Neural cell (in vitro differentiated cells): ENCODE results near the gene NXPE1. TPM values are rescaled to one million over a fixed set of nuclear protein-coding genes. Genes with fewer than 3 reads are reported as not detected.

Experiments used
- H2AFZ ChIP-seq: fragments of 200-600, 300-800 bp; sonication (generic), shearing (Covaris generic); 2 replicates; pipeline ENCODE4 v1.6.0; 2014; ENCODE audit warnings: low read depth, mild to moderate bottlenecking, antibody characterized with exemption, low read length, moderate library complexity
- H3F3A ChIP-seq: fragments of 200-600 bp; shearing (Covaris generic); 2 replicates; pipeline ENCODE4 v1.6.1; 2016; ENCODE audit warnings: mild to moderate bottlenecking, moderate library complexity, mixed read lengths, antibody characterized with exemption, low read length; ENCODE audit not compliant: insufficient read depth, poor library complexity, severe bottlenecking
- H3K27ac ChIP-seq: fragments of 200-600, 300-800 bp; sonication (generic), shearing (Covaris generic); 2 replicates; pipeline ENCODE4 v1.5.1; 2014; ENCODE audit warnings: mild to moderate bottlenecking, low read length, moderate library complexity
- H3K27me3 ChIP-seq: fragments of 300-800, 200-600 bp; sonication (generic), shearing (Covaris generic); 2 replicates; pipeline ENCODE4 v1.6.0; 2014; ENCODE audit warnings: mild to moderate bottlenecking, low read depth, low read length, moderate library complexity; ENCODE audit not compliant: insufficient read depth
- H3K36me3 ChIP-seq: fragments of 300-800, 200-600 bp; sonication (generic), shearing (Covaris generic); 2 replicates; pipeline ENCODE4 v1.5.1; 2014; ENCODE audit warnings: mild to moderate bottlenecking, antibody characterized with exemption, low read length, moderate library complexity; ENCODE audit not compliant: insufficient read depth
- H3K4me2 ChIP-seq: fragments of 300-800, 200-600 bp; sonication (generic), shearing (Covaris generic); 2 replicates; pipeline ENCODE4 v1.6.0; 2014; ENCODE audit warnings: mild to moderate bottlenecking, low read length
- H3K4me3 ChIP-seq: fragments of 300-800, 200-600 bp; sonication (generic), shearing (Covaris generic); 2 replicates; pipeline ENCODE4 v1.5.1; 2014; ENCODE audit warnings: mild to moderate bottlenecking, low read length, moderate library complexity
- H3K79me2 ChIP-seq: fragments of 200-600 bp; shearing (Covaris generic); replicated peaks from 2 replicates; pipeline ENCODE4 v1.6.0; 2014; ENCODE audit warnings: mild to moderate bottlenecking, low read length, moderate library complexity; ENCODE audit not compliant: insufficient read depth
- H3K9ac ChIP-seq: fragments of 300-800, 200-600 bp; sonication (generic), shearing (Covaris generic); 2 replicates; pipeline ENCODE4 v1.6.1; 2016; ENCODE audit warnings: mild to moderate bottlenecking, low read length, mixed read lengths
- H3K9me2 ChIP-seq: fragments of 200-600 bp; shearing (Covaris generic); 2 replicates; pipeline ENCODE4 v1.6.1; 2016; ENCODE audit warnings: mild to moderate bottlenecking, low read length, mixed read lengths; ENCODE audit not compliant: insufficient read depth
- H3K9me3 ChIP-seq: fragments of 200-600, 300-800 bp; sonication (generic), shearing (Covaris generic); 2 replicates; pipeline ENCODE4 v1.6.1; 2016; ENCODE audit warnings: mild to moderate bottlenecking, mixed run types, low read length, moderate library complexity, mixed read lengths
- H4K20me1 ChIP-seq: fragments of 200-600 bp; shearing (Covaris generic); 2 replicates; pipeline ENCODE4 v1.6.1; 2016; ENCODE audit warnings: mild to moderate bottlenecking, mixed run types; ENCODE audit not compliant: insufficient read depth
- CTCF ChIP-seq: fragments of 450-650 bp; IDR thresholded peaks from 2 replicates; pipeline ENCODE4 v1.5.1; 2014; ENCODE audit warnings: antibody characterized with exemption, mild to moderate bottlenecking, moderate library complexity; ENCODE audit not compliant: poor library complexity, severe bottlenecking
- EP300 ChIP-seq: fragments of 450-650 bp; conservative IDR thresholded peaks from 2 replicates; pipeline ENCODE4 v1.6.1; 2014; ENCODE audit warnings: antibody characterized with exemption, mild to moderate bottlenecking, moderate library complexity; ENCODE audit not compliant: poor library complexity, severe bottlenecking
- EZH2 ChIP-seq: fragments of 200-600, 300-800 bp; shearing (Covaris generic), sonication (generic); IDR thresholded peaks from 2 replicates; pipeline ENCODE4 v1.6.1; 2014; ENCODE audit warnings: antibody characterized with exemption, low read length, borderline replicate concordance, mild to moderate bottlenecking; ENCODE audit not compliant: insufficient read depth, poor library complexity, severe bottlenecking
- MXI1 ChIP-seq: fragments of 450-650 bp; conservative IDR thresholded peaks from 2 replicates; pipeline ENCODE4 v1.6.1; 2014; ENCODE audit warnings: antibody characterized with exemption, mild to moderate bottlenecking; ENCODE audit not compliant: poor library complexity, severe bottlenecking
- POLR2AphosphoS5 ChIP-seq: IDR thresholded peaks from 2 replicates; pipeline ENCODE4 v1.6.1; 2012
- RAD21 ChIP-seq: fragments of 450-650 bp; conservative IDR thresholded peaks from 2 replicates; pipeline ENCODE4 v1.6.1; 2014; ENCODE audit warnings: antibody characterized with exemption, mild to moderate bottlenecking, moderate library complexity
- SMC3 ChIP-seq: fragments of 450-650 bp; conservative IDR thresholded peaks from 2 replicates; pipeline ENCODE4 v1.6.1; 2014; ENCODE audit warnings: antibody characterized with exemption, mild to moderate bottlenecking, moderate library complexity; ENCODE audit not compliant: poor library complexity
- TAF1 ChIP-seq: IDR thresholded peaks from 2 replicates; pipeline ENCODE4 v1.6.1; 2012; ENCODE audit warnings: low read depth
- polyA plus RNA-seq: library from polyadenylated mRNA; depleted of rRNA; stranded (reverse); fragments of >200 nt; gene quantifications from 2 replicates; pipeline ENCODE4 v1.2.3, GENCODE V29; 2014
- TF ChIP-seq, protein P1 (sequence below): IDR thresholded peaks from 2 replicates; pipeline ENCODE4 v1.6.1; 2012; ENCODE audit warnings: borderline replicate concordance

NXPE1 gene
- polyA plus RNA-seq, 1 donor from 2014 or later = not detected

DNA sequence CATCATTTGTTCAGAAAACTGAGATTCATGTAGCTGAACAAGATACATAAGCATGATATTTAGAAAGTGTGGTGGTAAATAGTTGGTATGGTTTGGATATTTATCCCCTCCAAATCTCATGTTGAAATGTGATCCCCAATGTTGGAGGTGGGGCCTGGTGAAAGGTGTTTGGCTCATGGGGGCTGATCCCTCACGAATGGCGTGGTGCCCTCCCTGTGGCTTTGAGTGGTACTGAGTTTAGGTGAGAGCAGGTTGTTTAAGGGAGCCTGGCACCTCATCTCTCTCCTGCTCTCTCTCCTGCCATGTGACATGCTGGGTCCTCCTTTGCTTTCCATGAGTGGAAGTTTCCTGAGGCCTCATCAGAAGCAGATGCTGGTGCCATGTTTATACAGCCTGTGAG, 48.1 kb downstream of the NXPE1 start:
- TF ChIP-seq TAF1 (no peak), RAD21 (no peak), EZH2 (no peak), SMC3 (no peak), POLR2AphosphoS5 (no peak), EP300 (no peak)
- TF ChIP-seq, protein P1, sequence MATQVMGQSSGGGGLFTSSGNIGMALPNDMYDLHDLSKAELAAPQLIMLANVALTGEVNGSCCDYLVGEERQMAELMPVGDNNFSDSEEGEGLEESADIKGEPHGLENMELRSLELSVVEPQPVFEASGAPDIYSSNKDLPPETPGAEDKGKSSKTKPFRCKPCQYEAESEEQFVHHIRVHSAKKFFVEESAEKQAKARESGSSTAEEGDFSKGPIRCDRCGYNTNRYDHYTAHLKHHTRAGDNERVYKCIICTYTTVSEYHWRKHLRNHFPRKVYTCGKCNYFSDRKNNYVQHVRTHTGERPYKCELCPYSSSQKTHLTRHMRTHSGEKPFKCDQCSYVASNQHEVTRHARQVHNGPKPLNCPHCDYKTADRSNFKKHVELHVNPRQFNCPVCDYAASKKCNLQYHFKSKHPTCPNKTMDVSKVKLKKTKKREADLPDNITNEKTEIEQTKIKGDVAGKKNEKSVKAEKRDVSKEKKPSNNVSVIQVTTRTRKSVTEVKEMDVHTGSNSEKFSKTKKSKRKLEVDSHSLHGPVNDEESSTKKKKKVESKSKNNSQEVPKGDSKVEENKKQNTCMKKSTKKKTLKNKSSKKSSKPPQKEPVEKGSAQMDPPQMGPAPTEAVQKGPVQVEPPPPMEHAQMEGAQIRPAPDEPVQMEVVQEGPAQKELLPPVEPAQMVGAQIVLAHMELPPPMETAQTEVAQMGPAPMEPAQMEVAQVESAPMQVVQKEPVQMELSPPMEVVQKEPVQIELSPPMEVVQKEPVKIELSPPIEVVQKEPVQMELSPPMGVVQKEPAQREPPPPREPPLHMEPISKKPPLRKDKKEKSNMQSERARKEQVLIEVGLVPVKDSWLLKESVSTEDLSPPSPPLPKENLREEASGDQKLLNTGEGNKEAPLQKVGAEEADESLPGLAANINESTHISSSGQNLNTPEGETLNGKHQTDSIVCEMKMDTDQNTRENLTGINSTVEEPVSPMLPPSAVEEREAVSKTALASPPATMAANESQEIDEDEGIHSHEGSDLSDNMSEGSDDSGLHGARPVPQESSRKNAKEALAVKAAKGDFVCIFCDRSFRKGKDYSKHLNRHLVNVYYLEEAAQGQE = no peak
- no peaks in the 10 kb centered on the region for H3K9me3 ChIP-seq

GRCh38 chr11:114511079-114511478, 48.6 kb downstream of the NXPE1 start:
- Histone ChIP-seq H3K27me3 (no peaks in the 10 kb centered on the region), H3K9ac (no peak overlapping the region), H3K9me3 (no peaks in the 10 kb centered on the region), H3K36me3 (no peaks in the 10 kb centered on the region), H3F3A (no peaks in the 10 kb centered on the region), H3K4me3 (no peak overlapping the region), H4K20me1 (no peaks in the 10 kb centered on the region), H3K9me2 (no peaks in the 10 kb centered on the region), H3K4me2 (no peak overlapping the region), H3K27ac (no peak overlapping the region), H3K79me2 (no peaks in the 10 kb centered on the region), H2AFZ (no peak overlapping the region)
- TF ChIP-seq EP300 (no peak), TAF1 (no peak), EZH2 (no peak), SMC3 (no peak), RAD21 (no peak), POLR2AphosphoS5 (no peak), MXI1 (no peak), CTCF (no peak)
- TF ChIP-seq, protein P1 = no peak

More for the DNA sequence above, 48.1 kb downstream of the NXPE1 start:
- H2AFZ ChIP-seq = no peak overlapping the region
- H3K4me3 ChIP-seq = no peak overlapping the region
- H3K27me3 ChIP-seq = no peaks in the 10 kb centered on the region
- no peak overlapping the region for H3K27ac ChIP-seq
- no peaks in the 10 kb centered on the region for H4K20me1 ChIP-seq
- no peaks in the 10 kb centered on the region for H3K79me2 ChIP-seq
- H3F3A ChIP-seq = no peaks in the 10 kb centered on the region
- no peak overlapping the region for H3K4me2 ChIP-seq
- H3K9ac ChIP-seq = no peak overlapping the region
- no peaks in the 10 kb centered on the region for H3K9me2 ChIP-seq
- H3K36me3 ChIP-seq = no peaks in the 10 kb centered on the region
